GM19455 (cell line): ENCODE results near the gene P2RY2.
"Not testable (repeated sequence)": the region's sequence is repeated elsewhere in the genome, so short reads cannot be mapped to it uniquely, and the experiment has no call there.

Source experiments
- ATAC-seq: cut with Tn5 transposase; IDR thresholded peaks from one replicate; pipeline ENCODE4 v1.9.1; 2021; ENCODE audit not compliant: unreplicated experiment

P2RY2 gene

GRCh38 chr11:73187854-73188253, 30.2 kb upstream of the P2RY2 start:
- ATAC-seq: no peak

- no peak for ATAC-seq
Observed at GRCh38 chr11:73188301-73188700, 29.8 kb upstream of the P2RY2 start.

DNA sequence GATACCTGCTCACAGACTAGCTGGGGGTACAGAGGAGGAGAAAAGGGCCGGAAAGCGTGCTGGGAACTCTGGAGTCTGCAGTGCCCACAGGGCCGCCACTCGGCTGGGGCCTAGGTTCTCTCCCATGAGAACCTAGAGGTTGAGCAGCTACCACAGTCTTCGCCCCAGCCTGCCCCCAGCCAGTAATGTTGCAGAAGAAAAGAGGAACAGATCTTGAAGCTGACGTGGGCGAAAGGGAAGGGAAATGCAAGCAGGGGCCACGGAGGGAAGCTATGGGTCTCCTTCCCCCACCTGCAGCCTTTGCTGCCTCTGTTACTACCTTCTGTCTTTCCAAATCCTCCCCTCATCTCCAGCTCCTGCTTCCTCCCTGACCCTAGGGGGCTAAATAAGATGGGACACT, 28.8 kb upstream of the P2RY2 start:
- ATAC-seq: no peak

DNA sequence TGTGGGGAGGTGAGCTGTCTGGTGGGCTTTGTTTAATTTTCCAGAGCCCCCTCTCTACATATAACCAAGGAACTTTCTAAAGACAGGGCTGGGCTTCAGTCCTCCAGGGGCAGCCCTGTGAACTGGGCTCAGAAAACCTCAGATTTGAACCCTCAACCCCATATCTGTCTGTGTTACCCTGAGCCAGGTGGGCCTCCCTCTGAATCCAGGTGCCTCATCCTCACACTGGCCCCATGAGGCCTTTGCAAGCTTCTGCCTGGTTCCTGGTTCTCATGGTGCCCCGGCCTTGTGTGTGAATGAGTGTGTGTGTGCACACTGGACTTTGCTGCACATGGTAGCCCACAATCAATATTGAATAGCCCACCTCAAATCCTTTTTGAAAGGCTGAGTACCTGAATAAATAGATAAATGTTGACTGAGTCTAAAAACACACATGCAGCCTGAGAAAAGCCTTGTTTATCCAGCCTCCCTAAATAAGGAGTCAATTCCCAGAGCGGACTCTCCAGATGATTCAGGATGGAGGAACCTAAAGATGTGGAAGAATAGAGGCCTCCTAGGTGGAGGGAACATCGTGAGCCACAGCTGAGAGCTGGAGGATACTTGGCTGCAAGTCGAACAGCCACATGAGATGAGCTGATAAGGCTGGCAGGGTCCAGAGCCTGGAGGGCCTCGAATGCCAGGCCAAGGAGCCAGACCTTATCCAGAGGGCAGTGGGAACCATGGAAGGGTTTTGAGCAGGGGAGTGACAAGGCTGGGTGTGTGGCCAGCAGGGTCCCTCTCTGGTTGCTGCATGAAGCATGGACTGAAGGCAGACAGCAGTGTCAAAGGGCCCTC, 28.1 kb upstream of the P2RY2 start:
- no peak for ATAC-seq

GRCh38 chr11:73190557-73190885, 27.6 kb upstream of the P2RY2 start:
- ATAC-seq: no peak

GRCh38 chr11:73191151-73191550, 26.9 kb upstream of the P2RY2 start:
- ATAC-seq: no peak

DNA sequence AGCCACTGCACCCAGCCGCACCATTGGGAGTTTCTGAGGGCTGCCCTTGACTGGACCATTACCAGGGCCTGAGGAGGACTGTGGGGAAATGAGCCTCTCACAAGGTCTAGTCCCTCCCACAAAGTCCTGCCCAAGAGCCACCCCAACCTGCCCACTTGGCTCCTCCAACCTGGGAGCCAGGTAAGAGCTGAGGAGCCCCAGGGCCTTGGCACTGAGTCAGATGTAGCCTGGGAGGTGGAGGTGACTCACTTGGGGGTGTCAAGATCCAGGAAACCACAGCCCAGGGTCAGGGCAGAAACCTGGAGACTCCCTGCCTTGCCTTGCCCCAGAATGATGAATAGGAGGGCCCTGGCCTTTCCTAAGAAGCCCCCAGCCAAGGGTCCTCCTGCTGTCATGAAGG, 25.8 kb upstream of the P2RY2 start:
- ATAC-seq: no peak

DNA sequence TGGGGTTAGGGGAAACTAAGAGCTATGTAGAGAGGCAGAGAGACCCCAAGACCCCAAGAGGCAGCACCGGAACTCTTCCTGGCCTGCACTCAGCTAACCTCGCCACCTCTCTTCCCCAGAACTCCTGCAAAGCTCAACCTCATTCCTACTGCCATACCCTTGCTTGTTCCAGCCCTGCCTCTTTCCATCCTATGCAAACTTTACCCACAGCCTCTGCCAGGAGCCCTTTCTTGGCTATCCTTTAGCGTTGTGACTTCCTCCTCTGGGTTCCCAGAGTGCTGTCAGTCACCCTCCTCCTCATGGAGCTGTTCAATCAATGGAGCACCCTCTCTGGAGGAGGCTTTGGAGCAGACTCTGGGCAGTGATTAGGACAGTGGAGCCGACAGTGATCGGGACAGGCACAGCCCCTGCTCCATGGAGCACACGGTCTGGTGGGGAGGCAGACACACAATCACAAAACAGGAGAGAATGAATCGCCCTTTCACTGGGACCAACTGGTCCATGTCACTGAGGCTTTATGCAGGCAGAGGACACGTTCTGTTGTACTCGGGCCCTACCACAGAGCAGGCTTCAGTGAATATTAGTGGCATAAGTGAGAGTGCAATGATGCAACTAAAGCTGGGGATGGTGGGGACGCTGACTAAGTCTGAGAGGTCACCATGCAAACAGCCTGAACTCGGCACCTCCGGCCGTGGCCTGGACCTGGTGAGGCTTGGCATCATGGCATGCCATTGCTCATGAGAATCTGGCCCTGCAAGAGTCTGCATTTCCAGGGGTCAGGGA, 24.6 kb upstream of the P2RY2 start:
- ATAC-seq: no peak

DNA sequence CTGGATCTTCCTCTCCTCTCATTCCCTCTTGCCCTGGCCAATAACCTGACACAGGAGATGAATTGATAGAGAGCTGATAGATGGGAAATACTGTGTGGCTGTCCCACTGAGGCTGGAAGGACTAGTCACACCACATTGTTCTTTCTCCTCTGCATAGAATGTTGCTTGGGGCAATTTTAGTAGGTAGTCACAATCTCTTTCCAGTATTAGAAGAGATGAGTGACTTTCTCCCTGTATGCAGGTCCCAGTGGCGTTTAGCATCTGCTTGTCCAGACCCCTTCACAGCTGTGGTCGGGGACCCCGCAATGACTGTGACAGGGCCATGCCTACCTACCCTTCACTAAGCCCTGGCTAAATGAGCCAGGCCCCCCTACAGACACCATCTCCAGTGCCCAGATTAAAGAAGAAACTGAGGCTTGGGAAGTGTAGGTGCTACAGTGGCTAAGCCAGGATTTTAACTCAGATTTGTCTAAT, 24.0 kb upstream of the P2RY2 start:
- ATAC-seq: no peak

DNA sequence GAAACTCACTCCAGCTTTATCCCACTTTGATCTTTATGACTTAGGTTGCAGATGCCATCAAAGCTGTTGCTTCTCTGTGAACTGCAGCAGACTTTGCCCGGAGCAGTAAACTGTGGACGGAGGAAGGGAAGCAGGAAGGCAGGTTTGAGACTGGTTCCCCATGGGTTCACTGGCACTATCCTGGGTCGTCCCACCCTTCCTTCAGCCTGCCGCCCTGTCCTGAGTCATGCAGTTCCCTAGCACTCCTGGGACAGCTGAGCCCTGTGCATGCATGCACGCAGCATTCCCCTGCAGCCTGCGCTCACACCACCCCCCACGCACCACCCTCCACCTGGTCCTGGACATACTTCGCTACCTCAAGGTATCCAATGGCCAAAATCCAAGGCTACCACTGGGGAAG, 23.5 kb upstream of the P2RY2 start:
- ATAC-seq: no peak

DNA sequence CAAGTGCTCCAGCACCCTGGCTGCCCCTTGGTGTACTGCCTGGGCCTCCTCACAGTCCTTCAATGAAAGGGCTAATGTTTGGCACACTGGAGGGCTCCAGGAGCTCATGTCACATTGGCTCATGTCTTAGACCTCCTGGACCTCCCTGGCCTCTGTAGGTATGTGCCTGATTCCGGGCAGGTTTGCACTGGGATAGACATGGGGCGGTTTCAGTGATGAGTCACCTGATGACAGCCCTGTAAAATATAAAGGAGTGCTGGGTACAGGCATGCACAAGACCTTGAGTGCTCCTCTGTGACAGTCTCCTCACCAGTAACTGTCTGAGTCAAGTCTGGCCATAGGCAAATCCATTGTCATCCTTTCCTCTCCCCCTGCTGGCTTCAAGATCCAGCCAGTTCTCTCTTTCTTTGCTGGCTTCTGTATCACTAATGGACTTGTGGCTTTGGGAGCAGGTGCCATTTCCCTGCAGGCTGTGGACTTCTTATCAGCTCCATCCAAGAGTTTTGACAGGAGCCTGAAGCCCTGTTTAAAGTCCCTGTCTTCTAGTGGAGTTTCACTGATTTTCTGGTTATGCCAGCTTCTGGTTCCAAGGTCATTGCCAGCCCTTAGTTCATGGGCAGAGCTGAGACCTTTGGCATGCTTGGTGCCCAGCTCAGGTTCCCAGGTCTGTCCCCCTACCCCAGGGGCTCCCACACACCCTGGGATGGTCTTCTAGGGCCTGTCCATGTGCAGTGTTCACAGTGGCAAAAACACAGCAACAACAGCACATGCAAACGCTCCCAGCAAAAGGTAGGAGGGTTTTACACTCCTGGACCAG, 22.7 kb upstream of the P2RY2 start:
- no peak for ATAC-seq

DNA sequence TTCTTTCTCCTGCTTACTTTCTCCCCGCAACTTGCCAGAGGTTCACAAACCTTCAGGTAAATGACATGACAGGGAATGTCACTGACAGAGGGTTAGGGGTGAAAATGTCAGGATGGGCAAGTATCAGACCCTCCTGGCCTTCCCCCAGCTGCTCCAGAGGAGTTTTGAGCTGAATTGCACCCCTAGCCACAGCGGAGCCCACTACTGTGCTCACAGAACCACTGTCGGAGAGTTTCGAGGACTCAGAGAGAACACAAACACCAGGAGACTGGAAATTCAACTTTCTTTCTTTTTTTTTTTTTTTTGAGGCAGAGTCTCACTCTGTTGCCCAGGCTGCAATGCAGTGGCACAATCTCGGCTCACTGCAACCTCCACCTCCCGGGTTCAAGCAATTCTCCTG, 21.5 kb upstream of the P2RY2 start:
- ATAC-seq: no peak

GRCh38 chr11:73197348-73197747, 20.7 kb upstream of the P2RY2 start:
- ATAC-seq: no peak

DNA sequence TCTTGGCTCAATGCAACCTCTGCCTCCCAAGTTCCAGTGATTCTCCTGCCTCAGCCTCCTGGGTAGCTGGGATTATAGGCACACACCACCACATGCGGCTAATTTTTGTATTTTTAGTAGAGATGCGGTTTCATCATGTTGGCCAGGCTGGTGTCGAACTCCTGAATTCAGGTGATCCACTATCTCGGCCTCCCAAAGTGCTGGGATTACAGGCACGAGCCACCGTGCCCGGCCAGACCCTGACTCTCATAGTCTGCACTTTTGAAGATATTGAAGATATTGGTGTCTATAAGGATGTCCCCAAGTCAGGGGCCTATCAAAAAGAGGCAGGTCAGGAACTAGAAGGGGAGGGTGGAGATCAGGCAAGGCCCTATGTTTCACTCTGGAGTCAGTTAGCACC, 20.3 kb upstream of the P2RY2 start:
- not testable (repeated sequence) for ATAC-seq

DNA sequence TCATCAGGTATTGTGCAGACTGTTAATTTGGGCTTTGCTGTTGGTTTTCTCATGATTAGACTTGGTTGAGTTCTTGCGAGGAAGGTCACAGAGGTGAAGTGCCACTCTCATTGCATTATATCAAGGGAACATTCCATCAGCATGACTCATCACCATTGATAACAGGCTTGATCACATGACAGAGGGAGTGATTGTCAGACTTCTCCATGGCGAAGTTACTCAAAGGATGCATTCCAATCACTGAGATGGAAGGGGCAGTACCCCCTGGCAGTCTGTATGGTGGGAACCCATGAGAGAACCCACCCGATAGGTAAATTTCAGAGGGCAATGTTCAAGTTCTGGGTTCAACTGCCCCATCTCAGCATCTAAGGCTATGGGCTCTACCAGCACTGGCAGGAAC, 19.4 kb upstream of the P2RY2 start:
- no peak for ATAC-seq

DNA sequence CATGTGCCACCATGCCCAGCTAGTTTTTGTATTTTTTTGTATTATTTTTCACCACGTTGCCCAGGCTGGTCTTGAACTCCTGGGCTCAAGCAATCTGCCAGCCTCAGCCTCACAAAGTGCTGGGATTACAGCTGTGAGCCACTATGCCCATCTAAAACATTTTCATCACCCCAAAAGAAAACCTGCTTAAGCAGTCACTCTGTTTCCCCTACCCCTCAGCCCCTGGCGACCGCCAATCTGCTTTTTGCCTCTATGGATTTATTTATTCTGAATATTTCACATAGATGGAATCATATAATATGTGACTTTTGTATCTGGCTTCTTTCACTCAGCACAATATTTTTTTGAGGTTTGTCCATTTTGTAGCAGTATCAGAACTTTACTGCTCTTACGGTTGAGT, 18.6 kb upstream of the P2RY2 start:
- no peak for ATAC-seq

GRCh38 chr11:73200256-73200655, 17.8 kb upstream of the P2RY2 start:
- ATAC-seq: no peak

- no peak for ATAC-seq
Observed at GRCh38 chr11:73201249-73201648, 16.8 kb upstream of the P2RY2 start.

DNA sequence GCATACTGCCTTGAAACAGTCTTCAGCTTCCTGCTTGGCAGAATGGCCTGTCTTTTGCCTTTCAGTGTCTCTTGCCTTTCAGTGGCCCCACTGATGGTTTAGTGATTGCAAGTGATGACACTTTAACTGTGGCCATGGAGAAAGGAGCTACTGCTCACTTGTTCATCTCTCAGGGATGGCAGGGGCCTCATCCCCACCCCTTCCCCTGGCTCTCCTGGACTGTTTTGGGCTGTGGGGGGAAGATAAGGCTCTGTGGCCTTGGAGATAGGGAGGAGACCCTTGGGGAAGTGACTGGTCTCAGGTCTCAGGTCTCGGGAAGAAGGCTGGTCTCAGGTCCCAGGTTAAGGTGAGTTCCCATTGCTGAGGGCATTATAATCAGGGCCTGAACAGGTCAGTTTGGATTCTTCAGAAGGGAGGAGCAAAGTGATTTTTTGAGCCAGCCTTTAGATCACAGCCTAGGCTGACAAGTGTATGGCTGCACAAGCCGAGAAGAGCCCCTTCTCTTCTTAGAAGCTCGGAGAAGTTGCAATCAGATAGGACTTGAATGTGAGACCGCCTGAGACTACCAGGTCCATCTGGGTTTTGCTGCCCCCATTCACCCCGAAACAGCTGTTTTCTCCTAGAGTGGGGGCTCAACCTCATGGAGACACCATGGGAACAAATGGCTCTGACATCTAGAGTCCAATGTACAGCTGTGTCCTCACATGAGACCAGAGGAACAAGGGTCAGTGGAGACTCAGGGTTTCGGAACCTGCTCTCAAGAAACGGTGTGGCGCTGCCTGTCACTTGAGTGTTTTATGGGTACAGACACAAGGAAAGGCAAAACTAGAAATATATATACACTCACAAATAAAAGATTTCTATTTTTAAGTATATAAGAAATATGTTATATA, 15.9 kb upstream of the P2RY2 start:
- ATAC-seq: no peak

- no peak for ATAC-seq
Observed at GRCh38 chr11:73203322-73203721, 14.8 kb upstream of the P2RY2 start.

- ATAC-seq: no peak
Observed at GRCh38 chr11:73203790-73204189, 14.3 kb upstream of the P2RY2 start.
